Left ventricle myocardium inferior (tissue), 1 donor: ENCODE data around the gene C4orf54. TPM values are rescaled to one million over a fixed set of nuclear protein-coding genes. Genes with fewer than 3 reads are reported as not detected.
A peak's percentile ranks its signal among the peaks of the same experiment; 100 is the strongest.

Experiments used
- DNase-seq: peaks from one replicate; pipeline ENCODE4 v3.0.0-alpha.2; 2020
- H3K27ac ChIP-seq: fragments of 200-600 bp; replicated peaks from 2 replicates; pipeline ENCODE4 v1.8.0; 2021
- H3K27me3 ChIP-seq: fragments of 200-600 bp; 2 replicates; pipeline ENCODE4 v1.8.0; 2021; ENCODE audit warnings: low read depth
- H3K36me3 ChIP-seq: fragments of 200-600 bp; 2 replicates; pipeline ENCODE4 v1.8.0; 2021
- H3K4me1 ChIP-seq: fragments of 200-600 bp; 2 replicates; pipeline ENCODE4 v1.8.0; 2021
- H3K4me3 ChIP-seq: fragments of 200-600 bp; 2 replicates; pipeline ENCODE4 v1.8.0; 2021; ENCODE audit warnings: mild to moderate bottlenecking, moderate library complexity
- H3K9me3 ChIP-seq: fragments of 200-600 bp; replicated peaks from 2 replicates; pipeline ENCODE4 v1.8.0; 2021
- intact Hi-C: fragments of 100-400 bp; cut with micrococcal nuclease; formaldehyde crosslinking; loops from one replicate; pipeline ENCODE4 v1.11.0; 2022
- total RNA-seq: library from RNA; stranded (reverse); fragmentation: NEBNext Ultra II Directional; extraction: Animal tissue kit (Norgen Biotek cat#: 25700); gene quantifications from one replicate; pipeline ENCODE4 v1.2.1, GENCODE V29; 2021
- TF ChIP-seq, protein P1 (sequence below): fragments of 200-600 bp; IDR thresholded peaks from 2 replicates; pipeline ENCODE4 v1.8.0; 2021; ENCODE audit warnings: antibody characterized with exemption, mild to moderate bottlenecking, borderline replicate concordance
- donor health status: DM: no; HTN: yes; CAD: no; lungs with severe emphysema.

C4orf54 gene
- total RNA-seq, 1 donor from 2014 or later = 1.2 TPM

DNA sequence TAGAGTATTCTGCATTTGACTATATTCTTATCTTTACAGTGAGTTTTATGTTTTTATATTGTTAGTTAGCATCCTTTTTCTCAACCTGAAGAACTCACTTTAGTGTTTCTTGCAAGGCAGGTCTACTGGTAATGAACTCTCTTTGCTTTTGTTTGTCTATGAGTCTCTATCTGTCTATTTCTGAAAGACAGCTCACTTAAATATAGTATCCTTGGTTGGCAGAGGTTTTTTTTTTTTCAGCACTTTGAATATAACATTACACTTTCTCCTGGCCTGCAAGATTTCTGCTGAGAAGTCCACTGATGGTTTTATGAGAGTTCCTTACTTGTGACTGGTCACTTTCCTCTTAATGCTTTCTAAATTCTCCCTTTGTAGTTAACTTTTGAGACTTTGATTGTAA is 32.8 kb upstream of the C4orf54 start:
- Histone ChIP-seq H3K9me3 (peaks cover 35% of the 10 kb centered on the region), H3K27ac (no peak overlapping the region), H3K27me3 (no peaks in the 10 kb centered on the region), H3K36me3 (no peaks in the 10 kb centered on the region), H3K4me1 (peaks cover 3% of the 10 kb centered on the region), H3K4me3 (no peak overlapping the region)
- intact Hi-C loops = no loop called here
- no peak for DNase-seq
- TF ChIP-seq, protein P1, sequence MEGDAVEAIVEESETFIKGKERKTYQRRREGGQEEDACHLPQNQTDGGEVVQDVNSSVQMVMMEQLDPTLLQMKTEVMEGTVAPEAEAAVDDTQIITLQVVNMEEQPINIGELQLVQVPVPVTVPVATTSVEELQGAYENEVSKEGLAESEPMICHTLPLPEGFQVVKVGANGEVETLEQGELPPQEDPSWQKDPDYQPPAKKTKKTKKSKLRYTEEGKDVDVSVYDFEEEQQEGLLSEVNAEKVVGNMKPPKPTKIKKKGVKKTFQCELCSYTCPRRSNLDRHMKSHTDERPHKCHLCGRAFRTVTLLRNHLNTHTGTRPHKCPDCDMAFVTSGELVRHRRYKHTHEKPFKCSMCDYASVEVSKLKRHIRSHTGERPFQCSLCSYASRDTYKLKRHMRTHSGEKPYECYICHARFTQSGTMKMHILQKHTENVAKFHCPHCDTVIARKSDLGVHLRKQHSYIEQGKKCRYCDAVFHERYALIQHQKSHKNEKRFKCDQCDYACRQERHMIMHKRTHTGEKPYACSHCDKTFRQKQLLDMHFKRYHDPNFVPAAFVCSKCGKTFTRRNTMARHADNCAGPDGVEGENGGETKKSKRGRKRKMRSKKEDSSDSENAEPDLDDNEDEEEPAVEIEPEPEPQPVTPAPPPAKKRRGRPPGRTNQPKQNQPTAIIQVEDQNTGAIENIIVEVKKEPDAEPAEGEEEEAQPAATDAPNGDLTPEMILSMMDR = no peak

DNA sequence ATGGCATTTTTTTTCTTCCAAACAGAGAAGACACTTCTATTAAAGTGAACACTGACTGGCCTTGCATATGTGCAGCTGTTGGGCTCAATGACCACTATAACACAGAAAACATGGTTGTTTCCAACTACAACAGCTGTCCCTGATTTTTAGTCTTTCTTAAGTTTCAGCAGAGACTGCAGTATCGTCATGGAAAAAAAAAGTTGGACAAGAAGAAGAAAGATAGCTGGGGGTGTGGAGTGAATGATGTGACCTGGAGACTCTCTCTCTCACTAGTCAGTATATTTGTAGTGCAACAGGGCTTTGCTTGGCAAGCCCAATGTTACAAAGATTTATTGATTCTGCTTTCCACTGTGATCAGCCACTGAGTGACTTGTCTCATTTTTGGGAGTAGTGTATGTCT is 29.5 kb upstream of the C4orf54 start:
- DNase-seq = no peak

DNA sequence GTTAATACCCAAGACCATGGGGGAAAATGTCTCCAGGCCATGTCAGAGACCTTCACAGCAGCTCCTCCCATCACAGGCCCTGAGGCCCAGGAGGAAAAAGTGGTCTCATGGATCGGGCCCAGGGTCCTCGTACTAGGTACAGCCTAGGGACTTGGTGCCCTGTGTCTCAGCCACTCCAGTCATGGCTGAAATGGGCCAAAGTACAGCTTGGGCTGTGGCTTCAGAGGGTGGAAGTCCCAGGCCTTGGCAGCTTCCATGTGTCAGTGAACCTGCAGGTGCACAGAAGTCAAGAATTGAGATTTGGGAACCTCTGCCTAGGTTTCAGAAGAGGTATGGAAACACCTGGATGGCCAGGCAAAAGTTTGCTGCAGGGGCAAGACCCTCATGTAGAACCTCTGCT is 27.6 kb upstream of the C4orf54 start:
- intact Hi-C loops = no loop called here
- TF ChIP-seq, protein P1 = no peak
- Histone ChIP-seq H3K36me3 (no peaks in the 10 kb centered on the region), H3K27ac (no peak overlapping the region), H3K27me3 (no peaks in the 10 kb centered on the region), H3K9me3 (peaks cover 12% of the 10 kb centered on the region), H3K4me1 (peaks cover 13% of the 10 kb centered on the region), H3K4me3 (no peak overlapping the region)
- no peak for DNase-seq

More for the DNA sequence above, 29.5 kb upstream of the C4orf54 start:
- no peak overlapping the region for H3K27ac ChIP-seq
- no peaks in the 10 kb centered on the region for H3K36me3 ChIP-seq
- TF ChIP-seq, protein P1 = no peak
- intact Hi-C loops = no loop called here
- H3K4me3 ChIP-seq = no peak overlapping the region
- H3K9me3 ChIP-seq = peaks cover 31% of the 10 kb centered on the region
- H3K27me3 ChIP-seq = no peaks in the 10 kb centered on the region
- H3K4me1 ChIP-seq = peaks cover 9% of the 10 kb centered on the region

DNA sequence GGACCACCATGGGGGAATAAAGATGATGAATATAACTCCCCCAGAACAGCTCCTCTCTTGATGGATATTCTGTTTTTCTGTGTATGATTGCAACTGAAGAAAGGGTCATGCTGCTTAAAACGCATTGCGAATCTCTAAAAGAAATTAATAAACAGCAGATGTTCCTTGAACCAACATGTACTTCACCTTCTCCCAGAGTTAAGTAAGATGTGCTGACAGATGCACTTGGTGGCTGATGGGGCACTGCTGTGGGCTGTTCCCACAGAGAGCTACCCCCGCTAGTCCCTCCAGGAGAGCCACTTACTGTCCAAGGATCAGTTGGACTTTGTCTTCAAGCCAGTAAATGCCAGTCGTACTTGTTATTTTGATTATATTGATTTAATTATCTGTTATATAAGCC is 26.3 kb upstream of the C4orf54 start:
- intact Hi-C loops = no loop called here
- TF ChIP-seq, protein P1 = no peak
- no peaks in the 10 kb centered on the region for H3K9me3 ChIP-seq

DNA sequence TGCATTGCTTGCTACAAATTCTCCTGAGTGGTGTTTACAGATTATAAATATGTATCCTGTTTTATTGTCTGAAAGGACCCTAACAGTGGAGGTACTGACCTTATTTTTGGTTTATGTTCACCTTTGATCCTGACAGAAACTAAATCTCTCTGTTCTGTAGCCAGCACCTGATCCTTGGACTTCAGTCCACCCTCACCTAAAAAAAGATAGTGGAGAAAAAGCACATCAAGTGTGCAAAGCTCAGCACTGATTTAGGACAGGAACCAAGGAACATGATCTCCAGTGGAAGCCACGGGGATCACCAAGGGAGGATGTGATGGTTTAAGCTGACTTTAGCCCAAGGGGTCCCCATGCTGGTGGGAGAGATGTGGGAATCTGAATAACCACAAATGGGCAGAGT is 22.3 kb upstream of the C4orf54 start:
- Histone ChIP-seq H3K9me3 (peaks cover 5% of the 10 kb centered on the region), H3K27me3 (no peaks in the 10 kb centered on the region), H3K27ac (peak overlapping the region; percentile 82), H3K4me1 (peaks cover 30% of the 10 kb centered on the region), H3K4me3 (no peak overlapping the region), H3K36me3 (no peaks in the 10 kb centered on the region)
- TF ChIP-seq, protein P1 = no peak
- intact Hi-C loops = no loop called here
- DNase-seq = no peak

More for the DNA sequence above, 26.3 kb upstream of the C4orf54 start:
- Histone ChIP-seq H3K36me3 (no peaks in the 10 kb centered on the region), H3K27ac (no peak overlapping the region), H3K4me1 (peaks cover 26% of the 10 kb centered on the region), H3K27me3 (no peaks in the 10 kb centered on the region), H3K4me3 (no peak overlapping the region)
- DNase-seq = no peak

DNA sequence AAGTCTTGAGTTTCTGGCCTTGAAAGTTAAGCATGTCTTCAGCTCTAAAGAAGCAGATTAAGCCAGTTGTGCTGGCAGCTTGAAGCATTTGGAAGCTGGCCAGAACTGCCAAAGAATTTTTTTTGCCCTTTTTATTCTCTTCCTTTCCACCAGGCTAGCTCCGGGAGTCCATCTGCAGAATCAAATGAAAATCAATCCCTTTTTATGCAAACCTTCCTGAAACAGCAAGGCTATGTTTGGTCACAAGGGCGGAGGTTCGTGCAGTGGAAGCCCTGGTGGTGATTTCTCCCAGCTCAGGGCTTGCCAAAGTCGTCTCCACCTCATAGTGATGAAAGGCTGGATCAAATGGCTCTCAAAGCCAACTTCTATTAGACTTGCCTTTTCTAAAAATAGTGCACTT is 21.6 kb upstream of the C4orf54 start:
- peak; percentile 43 for DNase-seq
- peaks cover 10% of the 10 kb centered on the region for H3K9me3 ChIP-seq
- H3K27ac ChIP-seq = peak overlapping the region; percentile 82

More for the DNA sequence above, 21.6 kb upstream of the C4orf54 start:
- Histone ChIP-seq H3K27me3 (no peaks in the 10 kb centered on the region), H3K36me3 (no peaks in the 10 kb centered on the region), H3K4me1 (peaks cover 30% of the 10 kb centered on the region), H3K4me3 (no peak overlapping the region)
- TF ChIP-seq, protein P1 = peak; percentile 46
- intact Hi-C loops = no loop called here
